DMS79 (cell line): ENCODE measurements around the gene LAMA5.
A peak's percentile ranks its signal among the peaks of the same experiment; 100 is the strongest.

ENCODE experiments used
- DNase-seq: peaks from one replicate; lab custom pipeline; 2025; lab: John Stamatoyannopoulos, UW

LAMA5 gene

DNA sequence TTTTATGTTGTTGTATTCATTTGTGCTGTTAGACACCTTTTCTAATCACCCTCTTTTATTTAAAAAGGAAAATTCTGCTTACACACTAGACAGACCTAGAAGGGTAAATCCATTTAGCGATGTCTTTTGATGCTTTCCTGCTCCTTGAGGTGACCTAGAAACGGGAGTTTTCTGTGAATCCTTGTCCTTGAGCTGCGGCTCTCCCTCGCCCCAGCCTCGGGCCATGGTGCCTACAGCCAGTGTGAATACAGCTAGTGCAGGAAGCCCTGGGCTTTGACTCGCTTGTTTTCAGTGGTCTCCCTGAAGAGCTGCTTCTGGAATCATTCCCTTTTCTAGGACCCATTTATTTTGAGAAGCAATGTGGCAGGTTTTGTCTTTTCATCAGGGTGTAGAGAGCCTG, 82.0 kb downstream of the LAMA5 start:
- DNase-seq, result no peak

DNA sequence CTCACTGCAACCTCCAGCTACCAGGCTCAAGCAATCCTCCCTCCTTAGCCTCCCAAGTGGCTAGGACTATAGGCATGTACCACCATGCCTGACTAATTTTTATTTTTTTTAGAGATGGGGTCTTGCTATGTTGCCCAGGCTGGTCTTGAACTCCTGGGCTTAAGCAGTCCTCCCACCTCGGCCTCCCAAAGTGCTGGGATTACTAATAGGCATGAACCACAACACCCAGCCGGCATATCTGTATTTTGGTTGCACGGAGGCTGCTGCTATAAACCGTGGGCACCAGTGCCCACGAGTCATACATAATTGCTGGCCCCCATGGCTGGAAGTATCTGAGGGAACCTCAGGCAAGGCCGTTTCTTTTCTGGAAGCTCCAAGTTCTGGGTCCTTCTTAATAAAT, 82.7 kb downstream of the LAMA5 start:
- no peak for DNase-seq

DNA sequence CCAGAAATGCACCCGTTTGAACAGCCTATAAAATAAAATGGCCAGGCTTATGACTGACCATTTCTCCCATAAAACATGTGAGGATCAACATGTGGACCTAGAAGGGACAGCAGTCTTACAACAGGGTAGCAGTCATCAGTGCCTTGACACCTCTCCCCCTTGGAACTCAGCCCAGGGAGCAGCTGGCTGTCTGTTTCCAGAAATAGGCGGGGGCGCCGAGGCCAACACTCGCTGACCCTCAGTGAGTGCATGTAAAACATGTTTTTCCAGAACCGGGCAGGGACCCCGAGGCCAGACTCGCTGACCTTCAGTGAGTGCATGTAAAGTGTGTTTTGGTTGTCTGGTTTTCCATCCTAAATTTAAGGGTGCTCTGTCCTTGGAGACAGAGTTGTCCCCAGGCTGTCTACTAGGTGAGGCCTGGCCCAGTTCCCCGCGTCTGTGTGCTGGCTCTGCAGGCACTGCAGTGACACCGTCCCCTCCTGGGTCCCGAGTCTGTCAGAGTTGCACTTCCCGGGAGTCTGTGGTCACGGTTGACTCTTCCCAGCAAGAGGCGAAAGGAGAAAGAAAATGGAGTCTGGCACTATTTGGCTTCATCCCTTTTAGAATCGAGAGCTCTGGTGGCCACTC, 84.1 kb downstream of the LAMA5 start:
- no peak for DNase-seq

DNA sequence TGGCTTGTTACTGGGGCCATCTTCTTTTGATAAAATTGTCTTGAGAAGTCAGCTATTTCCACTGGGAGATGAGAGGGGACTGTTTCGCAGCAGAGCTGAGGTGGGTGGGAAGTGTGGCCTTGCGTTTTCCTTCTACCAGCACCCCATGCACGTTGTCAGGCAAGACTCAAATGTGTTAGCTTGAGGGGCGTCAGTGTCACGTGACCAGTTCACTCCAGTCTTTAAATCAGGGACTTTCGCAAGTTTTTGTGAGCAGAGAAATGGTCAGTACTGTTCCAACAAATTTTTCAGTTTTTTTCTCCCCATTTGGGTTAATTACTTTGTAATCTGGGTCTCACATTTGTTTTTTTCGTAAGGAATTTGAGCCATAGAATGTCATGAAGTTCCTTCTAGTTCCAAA, 85.0 kb downstream of the LAMA5 start:
- no peak for DNase-seq

GRCh38 chr20:62281161-62281933, 85.8 kb downstream of the LAMA5 start:
- peak; percentile 97 for DNase-seq

GRCh38 chr20:62280303-62280702, 86.8 kb downstream of the LAMA5 start:
- DNase-seq, result no peak

- no peak for DNase-seq
These were observed 89.9 kb downstream of the LAMA5 start for GRCh38 chr20:62277253-62277652.

DNA sequence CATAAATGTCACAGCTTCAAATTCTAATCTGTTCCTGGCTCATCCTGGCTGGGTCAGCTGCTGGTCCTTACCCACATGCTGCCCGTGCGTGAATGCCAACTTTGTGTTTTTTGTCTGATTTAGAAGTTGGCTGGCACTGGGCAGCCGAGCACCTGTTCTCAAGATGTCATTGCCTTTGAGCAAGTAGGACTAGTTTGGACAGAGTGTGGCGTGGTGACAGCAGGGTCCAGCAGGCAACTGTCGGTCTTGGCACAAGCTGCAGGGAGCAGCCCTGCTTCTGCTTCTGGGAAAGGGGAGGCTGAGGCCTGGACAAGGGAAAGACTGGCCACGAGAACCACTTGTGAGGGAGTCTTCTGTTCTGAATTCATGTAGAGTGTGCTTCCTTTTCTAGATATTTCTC, 90.7 kb downstream of the LAMA5 start:
- DNase-seq, result no peak

GRCh38 chr20:62275219-62275618, 91.9 kb downstream of the LAMA5 start:
- no peak for DNase-seq

DNA sequence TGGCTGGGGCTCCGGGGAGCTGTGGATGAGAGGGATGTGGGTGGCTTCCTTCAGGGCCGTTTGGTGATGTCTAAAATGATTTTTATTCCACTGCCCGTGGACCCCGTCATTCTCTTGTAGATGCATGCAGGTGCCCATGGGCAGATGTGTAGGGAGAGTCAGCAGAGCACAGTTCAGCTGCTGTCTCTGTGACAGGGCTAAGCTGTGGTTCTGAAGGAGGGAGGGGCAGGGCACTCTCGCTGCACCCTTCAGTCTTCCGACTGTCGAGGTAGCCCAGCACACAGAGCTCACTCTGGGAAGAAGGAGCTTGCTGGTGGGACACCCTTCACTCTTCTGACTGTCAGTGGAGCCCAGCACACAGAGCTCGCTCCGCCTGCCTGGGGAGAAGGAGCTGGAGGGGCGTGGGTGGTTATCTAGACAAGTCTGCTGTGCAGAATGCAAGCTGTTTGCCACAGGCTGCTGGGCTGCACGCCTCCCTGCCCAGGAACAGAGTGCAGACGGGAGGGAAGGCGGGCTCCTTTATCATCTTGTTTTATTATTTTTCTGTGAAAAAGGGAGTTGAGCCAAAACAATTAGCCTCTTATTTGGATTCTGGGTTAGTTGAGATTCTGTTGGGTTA, 92.7 kb downstream of the LAMA5 start:
- DNase-seq, result no peak

- no peak for DNase-seq
These were observed 93.7 kb downstream of the LAMA5 start for GRCh38 chr20:62273416-62273815.

DNA sequence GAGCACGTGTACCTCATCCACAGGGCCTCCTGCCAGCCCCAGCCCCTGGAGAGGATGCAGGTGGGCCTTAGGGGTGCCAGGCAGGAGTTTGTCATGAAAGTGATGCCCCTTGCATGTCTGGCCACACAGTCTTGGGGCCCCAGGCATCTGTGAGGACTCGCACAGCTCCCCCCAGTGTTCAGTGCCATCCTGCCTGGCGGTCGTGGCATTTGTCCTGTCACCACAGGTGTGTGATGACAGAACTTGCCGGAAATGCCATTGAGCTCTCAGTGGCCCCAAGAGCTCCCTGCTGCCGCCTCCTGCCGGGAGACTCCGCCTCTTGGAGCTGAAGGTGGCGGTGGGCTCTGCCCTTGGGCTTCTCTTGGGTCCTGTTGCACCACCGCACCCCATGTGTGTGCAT, 94.9 kb downstream of the LAMA5 start:
- no peak for DNase-seq

GRCh38 chr20:62269871-62270270, 97.2 kb downstream of the LAMA5 start:
- DNase-seq, result no peak

- DNase-seq, result no peak
These were observed 97.7 kb downstream of the LAMA5 start for GRCh38 chr20:62269378-62269777.

GRCh38 chr20:62268228-62268900, 98.7 kb downstream of the LAMA5 start:
- no peak for DNase-seq

- DNase-seq, result no peak
These were observed 99.6 kb downstream of the LAMA5 start for GRCh38 chr20:62267543-62267942.

- no peak for DNase-seq
These were observed 100.3 kb downstream of the LAMA5 start for GRCh38 chr20:62266851-62267250.

- no peak for DNase-seq
These were observed 100.8 kb downstream of the LAMA5 start for GRCh38 chr20:62266340-62266739.

DNA sequence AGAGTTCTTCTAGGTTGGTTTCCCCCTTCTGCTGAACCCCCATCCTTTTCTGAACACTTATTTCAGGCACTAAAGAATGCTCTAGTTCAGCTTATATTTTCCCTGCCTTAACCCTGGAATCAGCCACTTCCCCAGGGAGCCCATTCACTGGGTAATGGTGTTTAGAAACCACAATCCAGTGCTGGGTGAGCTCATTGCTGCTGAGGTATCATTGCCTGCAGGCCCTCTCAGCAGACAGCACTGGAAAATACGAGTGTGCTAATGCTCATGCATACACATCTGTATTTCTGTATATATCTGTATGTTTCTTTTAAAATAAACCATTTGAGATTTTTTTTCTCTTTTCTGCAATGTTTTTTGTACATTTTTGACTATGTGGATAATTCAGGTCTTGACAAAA, 101.7 kb downstream of the LAMA5 start:
- DNase-seq, result no peak

DNA sequence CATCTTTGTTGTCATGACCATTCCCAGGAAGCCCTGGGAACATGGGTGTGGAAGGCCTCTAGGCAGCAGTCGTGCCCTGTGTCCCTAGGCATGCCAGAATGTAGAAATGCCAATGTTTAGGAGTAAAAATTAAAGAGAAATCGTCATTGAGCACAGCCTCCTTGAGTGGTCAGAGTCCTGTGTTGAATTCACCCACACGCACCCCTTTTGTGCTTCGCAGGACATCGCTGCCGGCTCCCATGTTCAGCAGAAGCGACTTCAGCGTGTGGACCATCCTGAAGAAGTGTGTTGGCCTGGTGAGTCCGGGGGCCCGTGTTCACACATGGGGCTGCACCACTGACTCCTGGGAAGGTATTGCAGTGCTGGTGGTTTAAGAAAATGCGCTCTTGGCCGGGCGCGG, 103.7 kb downstream of the LAMA5 start:
- no peak for DNase-seq

DNA sequence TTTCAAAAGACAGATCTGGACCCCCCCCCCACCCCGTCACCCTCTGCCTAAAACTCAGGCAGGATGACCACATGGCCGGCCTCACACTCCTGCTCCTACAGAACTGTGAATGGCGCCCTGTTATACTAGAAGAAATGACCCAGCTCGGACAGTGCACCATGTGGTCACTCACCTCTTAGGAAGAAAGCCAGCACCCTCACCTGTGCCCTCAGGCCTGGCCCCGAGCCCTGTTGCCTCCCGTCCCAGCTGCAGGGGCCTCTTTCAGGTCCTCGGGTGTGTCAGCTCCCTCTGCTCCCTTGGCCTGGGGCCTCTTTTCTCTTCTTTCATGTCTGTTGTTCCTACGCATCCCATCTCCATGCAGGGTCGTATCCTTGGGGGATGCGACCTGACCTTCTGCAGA, 105.0 kb downstream of the LAMA5 start:
- no peak for DNase-seq

DNA sequence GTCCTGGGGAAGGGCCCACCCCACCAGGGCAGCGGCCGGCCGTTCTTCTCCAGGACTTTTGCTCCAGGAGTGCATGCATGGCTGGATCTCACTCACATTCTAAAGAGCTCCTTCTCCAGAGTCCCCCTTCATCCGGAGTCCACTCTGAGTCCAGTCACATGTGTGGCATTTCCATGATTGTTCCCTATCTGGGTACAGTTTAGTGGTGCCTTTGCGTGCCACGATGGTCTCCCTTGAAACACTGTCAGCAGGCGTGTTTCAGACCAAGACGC, 107.9 kb downstream of the LAMA5 start:
- no peak for DNase-seq
